Measurements from ENCODE around the gene WFS1. TPM values are rescaled to one million over a fixed set of nuclear protein-coding genes. Genes with fewer than 3 reads are reported as not detected.

Gene WFS1
- total and polyA plus RNA-seq, 5 donors, result 47.9 to 76.6 (median 58.4) TPM

DNA sequence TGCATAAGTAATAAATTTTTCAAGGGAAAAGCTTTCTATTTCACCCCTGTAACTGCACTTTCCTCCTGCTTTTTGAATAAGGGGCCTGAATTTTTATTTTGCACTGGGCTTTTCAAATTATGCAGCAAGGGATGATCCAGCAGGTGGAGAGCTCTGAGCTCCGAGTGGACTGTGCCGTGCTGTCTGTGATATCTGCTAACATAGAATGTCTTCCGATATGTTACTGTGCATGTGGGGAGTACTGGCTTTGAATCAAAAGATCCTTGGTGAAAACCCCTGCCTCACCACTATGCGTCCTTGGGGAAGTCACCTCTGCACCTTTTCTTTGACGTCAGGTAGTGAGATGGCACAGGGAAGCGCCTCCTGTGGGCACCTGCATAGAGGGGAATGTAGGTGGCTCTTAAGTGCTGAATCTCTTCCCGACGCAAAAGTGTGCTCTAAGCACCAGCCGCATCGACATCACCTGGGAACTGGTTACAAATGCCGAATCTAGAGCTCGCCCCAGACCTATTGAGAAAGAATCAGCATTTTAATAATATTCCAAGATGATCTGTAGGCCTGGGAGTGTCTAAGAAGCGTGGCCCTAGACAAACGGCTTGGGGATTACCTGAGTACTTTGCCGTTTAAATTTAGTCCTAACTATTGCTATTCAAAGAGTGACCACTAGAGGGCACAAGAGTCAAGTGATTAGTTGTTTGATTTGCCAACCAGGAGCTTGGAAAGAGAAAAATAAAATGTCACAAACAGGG, 19.2 kb upstream of the WFS1 start:
- no peaks in the 10 kb centered on the region for H3K9me3 ChIP-seq (ENCODE audit: control insufficient read depth, low read length)
- H3K27ac ChIP-seq (ENCODE audit: low read length), result no peak overlapping the region
- H3K4me1 ChIP-seq (ENCODE audit: control insufficient read depth, insufficient read depth, low read length), result no peaks in the 10 kb centered on the region
- DNase-seq, result no peak
- WGBS, result 14% methylated on average over 15 of the region's 15 CpGs
- intact Hi-C loops (cut with DNase I), result loop anchor here (2.0 to 5.0 kb wide), 2 partner anchors 76 to 77 kb away; no protein-coding TSS in a partner anchor
- H3K4me3 ChIP-seq (ENCODE audit: low read length), result no peak overlapping the region
- peak in 1 of 2 donors; percentile 47 for ATAC-seq
- H3K27me3 ChIP-seq (ENCODE audit: control insufficient read depth, insufficient read depth), result no peaks in the 10 kb centered on the region

DNA sequence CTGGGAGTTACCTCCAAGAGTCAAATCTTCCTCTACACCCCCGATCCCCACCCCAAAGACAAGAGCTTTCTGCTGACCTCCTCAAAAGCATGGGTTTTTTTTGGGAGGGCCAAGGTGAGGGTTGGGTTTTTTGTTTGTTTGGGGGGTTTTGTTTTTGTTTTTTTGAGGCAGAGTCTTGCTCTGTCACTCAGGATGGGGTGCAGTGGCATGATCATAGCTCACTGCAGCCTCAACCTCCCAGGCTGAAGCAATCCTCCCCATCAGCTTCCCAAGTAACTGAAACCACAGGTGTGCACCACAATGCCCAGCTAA, 18.7 kb upstream of the WFS1 start:
- WGBS, result 0% methylated on average over 1 of the region's 1 CpG
- Histone ChIP-seq H3K27ac (ENCODE audit: low read length) (no peak overlapping the region), H3K9me3 (ENCODE audit: control insufficient read depth, low read length) (no peaks in the 10 kb centered on the region), H3K4me1 (ENCODE audit: control insufficient read depth, insufficient read depth, low read length) (no peaks in the 10 kb centered on the region), H3K4me3 (ENCODE audit: low read length) (no peak overlapping the region), H3K27me3 (ENCODE audit: control insufficient read depth, insufficient read depth) (no peaks in the 10 kb centered on the region)
- no peak for DNase-seq
- no peak for ATAC-seq
- intact Hi-C loops (cut with DNase I), result loop anchor here (2.0 to 5.0 kb wide), 2 partner anchors 76 kb away; no protein-coding TSS in a partner anchor

DNA sequence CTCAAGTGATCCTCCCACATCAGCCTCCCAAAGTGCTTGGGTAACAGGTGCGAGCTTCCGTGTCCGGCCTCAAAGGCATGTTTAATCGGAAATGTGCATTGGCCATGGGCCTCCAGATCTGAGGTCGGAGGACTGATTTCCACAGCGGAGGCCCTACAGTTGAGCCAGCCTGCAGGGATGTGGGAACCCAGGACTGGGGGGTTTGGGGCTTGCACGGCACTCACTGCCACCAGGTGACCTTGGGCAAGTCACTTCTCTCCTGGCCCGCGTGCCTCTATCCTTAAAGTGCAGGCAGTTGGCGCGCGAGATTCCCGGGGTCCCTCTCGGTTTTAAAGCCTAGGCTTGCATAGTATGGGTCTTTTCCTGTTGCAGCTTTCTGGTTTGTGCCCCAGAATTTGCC, 18.3 kb upstream of the WFS1 start:
- DNase-seq (no peak), ATAC-seq (no peak)
- Histone ChIP-seq H3K27me3 (ENCODE audit: control insufficient read depth, insufficient read depth) (no peaks in the 10 kb centered on the region), H3K4me3 (ENCODE audit: low read length) (no peak overlapping the region), H3K27ac (ENCODE audit: low read length) (no peak overlapping the region), H3K4me1 (ENCODE audit: control insufficient read depth, insufficient read depth, low read length) (no peaks in the 10 kb centered on the region), H3K9me3 (ENCODE audit: control insufficient read depth, low read length) (no peaks in the 10 kb centered on the region)
- WGBS, result 93% methylated on average over 14 of the region's 14 CpGs
- intact Hi-C loops (cut with DNase I), result loop anchor here (2.0 to 5.0 kb wide), 2 partner anchors 75 to 76 kb away; no protein-coding TSS in a partner anchor

DNA sequence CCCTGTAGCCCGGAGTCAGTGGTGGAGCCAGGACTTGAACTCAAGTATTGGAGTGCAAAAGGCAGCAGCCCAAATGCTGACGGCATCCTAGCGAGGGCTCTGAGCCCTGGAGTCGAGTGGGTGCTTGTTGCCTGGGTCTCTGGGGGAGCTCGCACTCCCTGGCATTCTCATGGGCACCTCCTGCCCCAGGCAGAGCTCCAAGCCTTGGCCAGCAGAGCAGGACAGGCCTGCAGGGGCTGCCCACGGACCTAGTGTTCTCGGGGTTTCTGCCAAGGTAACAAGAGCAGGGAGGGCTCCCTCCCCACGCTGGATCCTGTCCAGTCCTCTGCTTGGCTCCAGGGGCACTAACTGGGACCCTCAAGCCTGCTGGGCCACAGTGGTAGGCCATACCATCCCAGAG, 17.6 kb upstream of the WFS1 start:
- intact Hi-C loops (cut with DNase I), result loop anchor here in 1 of 4 donors (5.0 kb wide), 1 partner anchor 75 kb away; no protein-coding TSS in a partner anchor
- Histone ChIP-seq H3K4me1 (ENCODE audit: control insufficient read depth, insufficient read depth, low read length) (no peaks in the 10 kb centered on the region), H3K27me3 (ENCODE audit: control insufficient read depth, insufficient read depth) (no peaks in the 10 kb centered on the region), H3K4me3 (ENCODE audit: low read length) (no peak overlapping the region), H3K27ac (ENCODE audit: low read length) (no peak overlapping the region), H3K9me3 (ENCODE audit: control insufficient read depth, low read length) (no peaks in the 10 kb centered on the region)
- ATAC-seq (peak in 1 of 2 donors; percentile 21), DNase-seq (no peak)
- 72% methylated on average over 8 of the region's 8 CpGs for whole genome bisulfite sequencing

DNA sequence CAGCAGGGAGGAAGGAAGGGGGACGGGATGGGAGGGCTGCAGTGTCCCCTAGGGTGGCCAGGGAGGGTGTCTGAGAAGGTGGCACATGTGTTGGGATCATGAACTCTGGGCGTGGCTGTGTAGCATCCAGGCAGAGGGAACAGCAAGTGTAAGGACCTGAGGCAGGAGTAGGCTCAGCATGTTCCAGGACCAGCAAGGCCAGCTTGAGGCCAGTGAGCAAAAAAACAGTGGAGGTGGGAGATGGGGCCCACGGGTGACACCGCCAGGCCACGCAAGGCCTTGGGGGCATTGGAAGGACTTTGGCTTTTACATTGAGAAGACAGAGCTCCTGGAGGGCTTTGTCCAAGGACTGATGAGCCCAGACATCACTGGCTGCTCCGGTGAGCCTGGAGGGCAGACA, 16.5 kb upstream of the WFS1 start:
- DNase-seq, result no peak
- WGBS, result 83% methylated on average over 6 of the region's 6 CpGs
- intact Hi-C loops (cut with DNase I), result loop anchor here in 1 of 4 donors (5.0 kb wide), 1 partner anchor 74 kb away; no protein-coding TSS in a partner anchor
- no peaks in the 10 kb centered on the region for H3K9me3 ChIP-seq (ENCODE audit: control insufficient read depth, low read length)
- no peak overlapping the region for H3K27ac ChIP-seq (ENCODE audit: low read length)
- H3K4me3 ChIP-seq (ENCODE audit: low read length), result no peak overlapping the region
- H3K27me3 ChIP-seq (ENCODE audit: control insufficient read depth, insufficient read depth), result no peaks in the 10 kb centered on the region
- ATAC-seq, result no peak
- no peaks in the 10 kb centered on the region for H3K4me1 ChIP-seq (ENCODE audit: control insufficient read depth, insufficient read depth, low read length)

DNA sequence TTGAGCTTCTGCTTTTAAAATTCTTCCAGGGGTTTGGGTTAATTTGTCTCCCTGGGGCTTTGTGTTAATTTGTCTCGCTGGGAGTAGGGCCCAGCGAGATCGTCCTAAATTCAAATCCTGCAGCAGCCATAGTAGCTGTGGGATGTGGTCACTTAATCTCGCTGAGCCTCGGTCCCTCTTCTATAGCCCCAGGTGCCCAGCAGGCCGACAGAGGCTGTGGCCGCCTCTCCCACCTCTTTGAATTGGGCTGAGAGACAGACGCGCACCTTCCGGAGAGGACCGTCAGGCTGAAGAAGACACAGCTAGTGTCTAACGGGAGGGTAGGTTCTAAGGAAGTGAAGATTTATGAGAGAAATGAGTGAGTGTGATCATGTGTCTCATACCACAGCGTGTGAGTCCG, 15.7 kb upstream of the WFS1 start:
- DNase-seq (no peak), ATAC-seq (no peak)
- Histone ChIP-seq H3K9me3 (ENCODE audit: control insufficient read depth, low read length) (no peaks in the 10 kb centered on the region), H3K27ac (ENCODE audit: low read length) (no peak overlapping the region), H3K4me3 (ENCODE audit: low read length) (no peak overlapping the region), H3K27me3 (ENCODE audit: control insufficient read depth, insufficient read depth) (no peaks in the 10 kb centered on the region), H3K4me1 (ENCODE audit: control insufficient read depth, insufficient read depth, low read length) (no peaks in the 10 kb centered on the region)
- intact Hi-C loops (cut with DNase I), result loop anchor here in 1 of 4 donors (5.0 kb wide), 1 partner anchor 73 kb away; no protein-coding TSS in a partner anchor
- 83% methylated on average over 14 of the region's 14 CpGs for WGBS

DNA sequence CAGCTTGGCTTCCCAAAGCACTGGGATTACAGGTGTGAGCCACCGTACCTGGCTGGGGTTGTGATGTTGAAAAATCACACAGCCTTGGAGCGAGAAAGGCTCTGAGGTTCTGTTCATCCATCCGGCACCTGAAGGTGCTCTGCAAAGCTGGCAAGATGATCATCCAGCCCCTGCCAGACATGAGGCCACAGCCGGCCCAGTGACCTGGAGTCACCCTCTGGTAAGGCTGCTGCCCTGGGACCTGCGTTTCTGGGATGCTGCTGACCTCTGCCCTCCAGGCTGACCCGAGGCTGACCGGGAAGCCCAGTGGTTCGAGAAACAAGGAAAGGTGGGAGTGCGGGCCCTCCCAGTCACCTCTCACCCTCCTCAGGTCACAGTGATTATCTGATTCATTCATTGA, 13.5 kb upstream of the WFS1 start:
- no peak for DNase-seq
- 90% methylated on average over 9 of the region's 9 CpGs for WGBS
- no peak for ATAC-seq
- H3K27me3 ChIP-seq (ENCODE audit: control insufficient read depth, insufficient read depth), result no peaks in the 10 kb centered on the region
- H3K9me3 ChIP-seq (ENCODE audit: control insufficient read depth, low read length), result no peaks in the 10 kb centered on the region
- intact Hi-C loops (cut with DNase I), result no loop called here
- H3K4me1 ChIP-seq (ENCODE audit: control insufficient read depth, insufficient read depth, low read length), result no peaks in the 10 kb centered on the region
- no peak overlapping the region for H3K27ac ChIP-seq (ENCODE audit: low read length)
- H3K4me3 ChIP-seq (ENCODE audit: low read length), result no peak overlapping the region

DNA sequence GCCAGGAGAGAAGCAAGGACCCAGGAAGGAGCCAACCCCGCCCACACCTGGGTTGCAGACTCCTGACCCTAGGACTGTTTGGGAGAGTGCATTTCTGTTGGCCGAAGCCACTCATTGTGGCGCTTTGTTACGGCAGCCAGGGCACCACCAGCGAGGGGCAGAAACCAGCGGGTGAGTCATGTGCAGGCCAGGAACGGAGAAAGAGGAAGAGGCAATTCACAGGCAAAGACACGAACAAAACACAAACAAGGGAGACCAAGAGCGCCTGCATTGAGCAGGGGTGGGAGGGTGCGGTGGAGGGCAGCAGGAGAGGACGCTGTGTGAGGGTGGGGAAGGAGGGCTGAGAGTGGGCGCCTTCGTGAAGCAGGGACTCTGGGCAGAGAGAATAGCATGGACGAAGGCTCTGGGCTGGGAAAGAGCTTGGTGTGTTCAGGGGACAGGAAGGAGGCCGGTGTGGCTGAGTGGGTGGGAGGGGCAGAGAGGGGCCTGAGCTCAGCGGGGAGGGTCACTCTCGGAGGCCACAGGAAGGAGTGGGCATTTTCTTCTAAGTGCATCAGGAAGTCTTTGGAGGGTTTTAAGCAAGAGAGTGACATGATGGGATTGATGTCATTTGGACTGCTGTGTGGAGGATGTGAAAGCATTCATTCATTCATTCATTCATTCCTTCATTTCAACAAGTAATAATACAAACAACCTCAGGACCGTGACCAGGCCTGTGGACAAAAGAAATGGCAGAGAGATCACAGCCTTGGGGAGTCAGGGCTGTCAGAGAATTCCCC, 12.2 kb upstream of the WFS1 start:
- ATAC-seq, result peak in 1 of 2 donors; percentile 37
- intact Hi-C loops (cut with DNase I), result no loop called here
- Histone ChIP-seq H3K9me3 (ENCODE audit: control insufficient read depth, low read length) (no peaks in the 10 kb centered on the region), H3K4me1 (ENCODE audit: control insufficient read depth, insufficient read depth, low read length) (no peaks in the 10 kb centered on the region), H3K27me3 (ENCODE audit: control insufficient read depth, insufficient read depth) (no peaks in the 10 kb centered on the region), H3K4me3 (ENCODE audit: low read length) (no peak overlapping the region), H3K27ac (ENCODE audit: low read length) (no peak overlapping the region)
- no peak for DNase-seq
- WGBS, result 43% methylated on average over 18 of the region's 18 CpGs

DNA sequence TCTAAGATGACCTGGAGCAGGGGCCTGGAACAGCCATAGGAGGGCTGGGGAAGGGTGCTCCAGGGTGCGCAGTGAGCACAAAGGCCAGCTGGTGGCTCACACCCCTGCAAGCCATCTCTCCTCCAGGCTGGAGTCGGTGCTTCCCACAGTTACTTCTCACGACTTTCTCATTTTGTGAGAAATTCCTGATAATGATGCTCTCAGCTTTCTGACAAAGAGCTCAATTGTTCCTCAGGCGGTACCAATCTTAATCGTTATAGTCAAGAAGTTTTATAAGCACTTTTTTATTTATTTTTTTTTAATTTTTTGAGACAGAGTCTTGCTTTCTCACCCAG, 11.7 kb upstream of the WFS1 start:
- DNase-seq (no peak), ATAC-seq (no peak)
- Histone ChIP-seq H3K27ac (ENCODE audit: low read length) (no peak overlapping the region), H3K27me3 (ENCODE audit: control insufficient read depth, insufficient read depth) (no peaks in the 10 kb centered on the region), H3K9me3 (ENCODE audit: control insufficient read depth, low read length) (no peaks in the 10 kb centered on the region), H3K4me3 (ENCODE audit: low read length) (no peak overlapping the region), H3K4me1 (ENCODE audit: control insufficient read depth, insufficient read depth, low read length) (no peaks in the 10 kb centered on the region)
- intact Hi-C loops (cut with DNase I), result no loop called here
- 58% methylated on average over 5 of the region's 5 CpGs for WGBS

DNA sequence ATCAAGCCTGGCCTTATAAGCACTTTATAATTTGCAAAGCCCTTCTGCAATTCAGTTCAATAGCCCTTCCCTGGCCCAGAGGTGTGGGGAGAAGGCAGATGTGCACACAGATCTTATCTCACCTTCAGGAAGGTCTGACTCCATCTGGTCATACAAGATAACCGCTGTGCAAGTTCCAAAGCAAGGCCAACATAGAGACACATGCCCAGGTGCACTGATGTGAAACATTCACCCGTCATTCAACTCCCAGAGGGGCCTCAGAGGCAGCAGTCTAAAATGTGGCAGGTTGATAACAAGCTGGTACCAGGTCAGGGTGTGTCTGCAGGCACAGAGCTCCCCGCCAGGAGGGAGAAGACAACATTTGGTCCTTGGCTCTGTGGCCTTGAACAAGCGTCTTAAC, 10.9 kb upstream of the WFS1 start:
- Histone ChIP-seq H3K27me3 (ENCODE audit: control insufficient read depth, insufficient read depth) (no peaks in the 10 kb centered on the region), H3K4me3 (ENCODE audit: low read length) (no peak overlapping the region), H3K4me1 (ENCODE audit: control insufficient read depth, insufficient read depth, low read length) (no peaks in the 10 kb centered on the region), H3K27ac (ENCODE audit: low read length) (no peak overlapping the region), H3K9me3 (ENCODE audit: control insufficient read depth, low read length) (no peaks in the 10 kb centered on the region)
- intact Hi-C loops (cut with DNase I), result no loop called here
- ATAC-seq (no peak), DNase-seq (no peak)
- WGBS, result 82% methylated on average over 4 of the region's 4 CpGs

DNA sequence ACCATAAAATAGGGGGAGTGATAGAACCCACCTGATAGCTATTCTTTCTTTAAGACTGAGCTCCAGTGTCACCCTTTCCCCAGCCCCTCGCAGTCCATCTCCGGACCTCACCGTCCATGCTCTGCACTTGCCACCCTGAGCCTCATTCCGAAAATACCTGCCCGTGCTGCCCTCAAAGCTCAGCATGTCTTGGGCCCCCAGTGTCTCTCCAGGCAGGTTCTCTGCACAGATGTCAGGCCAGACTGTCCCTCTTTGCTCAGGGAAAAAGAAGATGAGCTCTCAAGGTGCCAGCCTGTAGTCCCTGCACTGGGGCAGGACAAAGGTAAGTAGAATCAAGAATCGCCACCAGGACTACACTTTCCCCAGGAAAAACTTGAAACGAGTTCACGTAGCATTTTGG, 9.8 kb upstream of the WFS1 start:
- intact Hi-C loops (cut with DNase I), result loop anchor here in 1 of 4 donors (5.0 kb wide), 1 partner anchor 67 kb away; no protein-coding TSS in a partner anchor
- DNase-seq (no peak), ATAC-seq (no peak)
- H3K4me3 ChIP-seq (ENCODE audit: low read length), result no peak overlapping the region
- H3K4me1 ChIP-seq (ENCODE audit: control insufficient read depth, insufficient read depth, low read length), result no peaks in the 10 kb centered on the region
- H3K27me3 ChIP-seq (ENCODE audit: control insufficient read depth, insufficient read depth), result no peaks in the 10 kb centered on the region
- no peak overlapping the region for H3K27ac ChIP-seq (ENCODE audit: low read length)
- no peaks in the 10 kb centered on the region for H3K9me3 ChIP-seq (ENCODE audit: control insufficient read depth, low read length)
- 75% methylated on average over 8 of the region's 8 CpGs for WGBS
